ENCODE data around the gene LRFN2.

The LRFN2 gene

DNA sequence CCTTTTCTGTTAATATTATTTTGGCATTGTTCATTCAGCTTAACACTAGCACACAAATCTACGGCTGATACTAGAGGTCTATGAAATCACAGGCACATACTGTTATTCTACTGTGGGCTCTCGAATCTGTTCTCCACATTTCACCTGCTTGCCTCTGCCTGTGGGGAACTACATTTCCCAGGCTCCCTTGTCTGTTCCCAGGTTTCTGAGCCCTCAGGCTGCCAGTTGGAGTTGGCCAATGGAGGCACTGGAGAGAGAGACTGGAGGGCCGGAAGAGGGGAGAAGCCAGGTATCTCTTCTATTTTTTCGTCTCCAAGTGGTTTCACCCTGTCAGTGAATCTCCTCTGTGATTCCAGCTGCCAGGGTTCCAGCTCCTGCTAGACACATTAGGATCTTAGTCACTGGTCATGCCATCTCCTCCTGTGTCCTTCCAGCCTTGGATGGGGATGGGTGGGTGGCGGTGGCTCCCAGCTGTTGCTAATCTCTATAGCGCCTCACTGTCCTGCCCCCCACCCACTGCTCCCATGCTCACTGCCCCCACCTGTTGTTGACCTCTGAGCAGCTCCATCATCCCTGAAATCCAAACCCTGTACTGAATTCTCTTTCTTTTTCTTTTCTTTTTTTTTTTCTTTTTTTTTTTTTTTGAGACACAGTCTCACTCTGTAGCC is 188.2 kb downstream of the LRFN2 start:
- DNase-seq (ENCODE audit: low spot score) = no peak

DNA sequence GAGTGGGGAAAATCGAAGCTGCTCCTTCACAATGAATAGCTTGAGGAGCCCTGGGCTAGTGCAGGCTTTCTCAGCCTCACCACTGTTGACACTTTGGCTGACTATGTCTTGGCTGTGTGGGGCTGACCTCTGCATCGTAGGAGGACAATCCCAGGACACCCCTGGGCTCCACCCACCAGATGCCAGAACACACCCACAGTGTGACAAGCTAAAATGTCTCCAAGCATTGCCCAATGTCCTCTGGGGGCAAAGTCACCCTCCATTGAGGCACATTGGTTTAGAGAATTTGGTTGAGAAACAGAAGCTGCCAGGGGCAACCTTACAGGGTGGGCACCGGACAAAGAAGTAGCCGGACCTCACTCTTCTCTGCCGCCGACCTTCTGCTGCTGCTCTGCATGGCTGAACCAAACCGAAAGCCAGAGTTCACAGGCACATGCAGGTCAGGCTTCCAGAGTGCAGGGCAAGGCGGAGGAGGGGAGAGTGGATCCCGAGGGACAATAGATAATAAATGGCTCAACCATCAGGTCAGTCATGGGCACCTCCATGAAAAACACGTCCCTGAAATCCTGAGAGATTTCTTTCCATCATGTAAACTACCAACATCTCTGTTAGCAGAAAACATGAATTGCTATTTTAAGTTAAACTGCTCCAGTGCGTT is 189.0 kb downstream of the LRFN2 start:
- DNase-seq (ENCODE audit: low spot score) = no peak

DNA sequence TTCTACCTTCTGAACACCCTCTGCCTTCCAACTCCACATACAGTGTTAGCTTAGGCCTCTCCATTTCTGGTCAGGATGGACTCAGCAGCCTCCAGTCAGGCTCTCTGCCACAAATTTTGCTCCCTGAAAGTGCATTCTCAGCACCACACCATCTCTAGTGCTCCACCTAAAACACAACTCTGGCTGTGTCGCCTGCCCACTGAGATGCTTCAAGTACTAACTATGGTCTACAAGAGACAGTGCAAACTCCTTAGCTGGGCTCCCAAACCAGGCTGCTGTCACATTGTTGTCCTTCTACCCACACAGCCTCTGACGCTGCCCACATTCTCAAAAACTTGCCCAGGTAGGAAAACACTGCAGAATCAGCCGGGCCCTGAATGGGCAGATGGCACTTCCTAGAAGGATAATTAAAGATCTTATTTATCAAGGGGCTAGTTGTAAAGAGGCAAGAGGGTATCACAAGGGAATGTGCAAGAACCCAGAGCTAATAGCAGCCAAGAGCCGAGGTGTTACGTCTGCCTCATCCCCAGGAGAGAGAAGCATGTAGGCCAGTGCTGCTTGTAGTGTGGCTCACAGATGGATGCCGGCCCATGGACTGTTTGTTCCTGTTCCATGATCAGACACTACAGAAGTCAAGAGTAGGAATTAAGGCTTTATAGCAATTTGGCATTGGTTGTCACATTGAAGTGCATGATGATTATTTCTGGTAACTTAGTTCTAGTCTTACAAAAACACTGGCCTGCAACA is 189.7 kb downstream of the LRFN2 start:
- DNase-seq (ENCODE audit: low spot score) = no peak

DNA sequence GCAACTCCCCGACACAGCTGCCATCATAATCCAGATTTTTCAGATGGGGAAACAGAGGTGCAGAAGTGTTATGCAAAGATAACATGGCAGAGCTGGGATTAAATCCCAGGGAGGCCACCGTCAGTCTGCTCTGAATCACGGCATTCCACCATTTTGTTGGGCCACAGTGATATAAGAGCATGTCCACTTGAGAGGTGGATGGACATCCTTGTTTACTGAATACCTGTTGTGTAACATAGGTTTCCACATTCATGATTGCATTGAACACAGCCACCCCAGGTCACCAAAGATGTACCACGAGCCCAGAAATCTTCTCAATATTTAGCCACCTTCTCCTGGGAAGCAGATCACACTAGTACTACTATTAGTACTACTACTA is 191.5 kb downstream of the LRFN2 start:
- no peak for DNase-seq (ENCODE audit: low spot score)

DNA sequence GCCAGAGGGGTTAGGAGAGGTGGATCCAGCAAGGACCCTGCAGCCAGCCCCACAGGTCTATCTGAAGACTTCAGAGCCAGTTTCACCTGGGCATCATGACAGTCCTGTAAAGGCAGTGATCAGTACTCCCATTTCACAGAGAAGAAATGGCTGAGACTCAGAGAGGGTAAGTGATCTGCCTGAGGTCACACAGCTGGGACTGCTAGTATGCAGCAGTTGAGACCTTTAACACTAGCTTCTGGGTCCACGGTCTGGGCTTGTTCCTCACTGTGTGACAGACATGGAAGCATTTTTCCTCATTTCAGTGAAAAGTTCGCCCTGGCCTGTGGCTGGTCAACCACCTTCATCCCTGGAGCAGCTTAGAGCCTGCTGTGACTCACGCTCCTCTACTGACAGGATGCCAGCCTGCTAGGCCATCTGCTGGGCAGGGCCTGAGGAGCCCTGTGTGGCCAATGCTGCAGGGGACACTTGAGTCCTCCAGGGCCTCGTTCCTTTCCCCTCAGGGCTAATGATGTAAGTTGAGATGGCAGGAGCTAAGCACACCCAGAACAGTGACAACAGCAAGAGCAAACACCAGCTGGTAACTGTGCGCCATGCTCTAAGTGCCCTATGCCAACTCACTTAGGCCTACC is 192.0 kb downstream of the LRFN2 start:
- no peak for DNase-seq (ENCODE audit: low spot score)

DNA sequence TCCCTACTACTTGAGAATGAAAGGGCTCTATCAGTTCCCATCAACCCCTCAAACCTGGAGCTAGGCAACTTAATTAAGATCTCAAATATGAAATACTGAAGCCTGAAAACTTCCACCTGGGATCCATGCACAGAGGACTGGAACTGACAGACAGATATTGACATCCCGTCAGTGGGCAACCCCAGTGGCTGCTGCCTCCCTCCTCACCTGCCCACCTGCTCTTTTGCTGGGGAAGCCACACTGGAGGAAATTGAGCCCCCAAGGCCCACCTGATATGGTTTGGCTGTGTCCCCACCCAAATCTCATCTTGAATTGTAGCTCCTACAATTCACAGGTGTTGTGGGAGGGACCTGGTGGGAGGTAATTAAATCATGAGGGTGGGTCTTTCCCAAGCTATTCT is 192.8 kb downstream of the LRFN2 start:
- no peak for DNase-seq (ENCODE audit: low spot score)

DNA sequence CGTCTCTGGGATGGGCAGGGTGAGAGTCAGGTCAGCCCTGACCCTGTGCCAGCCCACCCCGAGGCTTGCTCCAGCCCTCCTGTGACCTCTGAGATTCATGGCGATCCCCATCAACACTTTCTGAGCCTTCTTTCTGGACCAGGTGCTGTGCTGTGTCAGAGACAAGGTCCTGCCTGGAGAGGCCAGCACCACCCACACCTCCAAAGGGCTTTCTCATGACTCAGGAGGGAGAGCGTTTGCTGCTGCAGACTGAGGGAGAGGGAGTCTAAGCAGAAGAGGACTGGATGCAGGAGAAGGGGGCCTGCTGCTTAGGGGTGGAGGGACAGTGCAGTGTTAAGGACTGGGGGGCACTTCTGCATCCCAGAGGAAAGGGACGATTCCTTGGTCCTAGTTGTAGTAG is 193.5 kb downstream of the LRFN2 start:
- no peak for DNase-seq (ENCODE audit: low spot score)

DNA sequence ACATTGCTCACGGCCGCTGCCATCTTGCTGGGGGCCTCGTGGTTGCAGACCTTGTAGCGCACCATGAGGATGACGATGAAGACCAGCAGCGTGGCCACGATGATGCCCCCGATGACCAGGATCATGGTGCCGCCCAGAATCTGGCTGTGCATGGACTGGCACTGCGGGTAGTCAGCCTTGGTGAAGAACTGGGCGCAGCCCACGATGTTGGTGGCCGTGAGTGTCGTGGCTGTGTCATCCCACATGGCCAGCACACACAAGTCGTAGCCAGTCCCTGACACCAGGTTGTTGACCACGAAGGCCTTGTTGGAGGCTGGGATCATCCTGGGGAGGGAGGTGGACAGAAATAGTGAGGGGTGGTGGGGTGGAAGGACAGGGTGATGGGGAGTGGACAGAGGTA is 194.6 kb downstream of the LRFN2 start:
- no peak for DNase-seq (ENCODE audit: low spot score)

DNA sequence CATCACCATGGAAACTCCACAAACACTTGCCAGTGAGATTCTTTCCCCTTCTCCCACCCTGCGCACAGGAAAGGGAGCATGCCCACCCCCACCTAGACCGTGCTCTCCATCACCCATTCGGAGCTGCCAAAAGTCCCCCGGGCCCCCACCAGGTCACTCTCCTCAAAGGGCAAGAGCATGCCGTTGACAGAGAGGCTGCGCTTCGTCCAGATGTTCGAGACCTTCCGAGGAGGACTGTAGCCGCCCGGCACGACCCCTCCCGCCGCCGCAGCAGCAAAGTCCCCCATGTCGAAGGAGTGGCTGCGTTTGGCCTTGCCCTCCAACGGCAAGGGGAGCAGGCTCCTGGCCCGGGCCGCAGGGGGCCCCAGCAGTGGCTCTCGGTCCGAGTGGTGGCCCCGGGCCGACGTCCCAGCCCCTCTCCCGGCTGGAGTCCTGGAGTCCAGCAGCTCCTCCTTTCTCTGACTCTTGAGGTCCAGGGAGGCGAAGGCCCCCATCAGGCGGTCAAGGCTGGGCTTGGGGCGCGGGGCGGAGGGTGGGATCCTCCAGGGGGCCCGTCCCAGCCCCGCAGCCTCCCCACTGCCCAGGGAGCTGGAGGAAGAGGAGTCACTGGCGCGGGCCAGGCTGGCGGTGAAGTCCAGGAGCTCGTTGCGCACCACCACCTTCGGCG is 195.2 kb downstream of the LRFN2 start:
- DNase-seq (ENCODE audit: low spot score) = no peak

DNA sequence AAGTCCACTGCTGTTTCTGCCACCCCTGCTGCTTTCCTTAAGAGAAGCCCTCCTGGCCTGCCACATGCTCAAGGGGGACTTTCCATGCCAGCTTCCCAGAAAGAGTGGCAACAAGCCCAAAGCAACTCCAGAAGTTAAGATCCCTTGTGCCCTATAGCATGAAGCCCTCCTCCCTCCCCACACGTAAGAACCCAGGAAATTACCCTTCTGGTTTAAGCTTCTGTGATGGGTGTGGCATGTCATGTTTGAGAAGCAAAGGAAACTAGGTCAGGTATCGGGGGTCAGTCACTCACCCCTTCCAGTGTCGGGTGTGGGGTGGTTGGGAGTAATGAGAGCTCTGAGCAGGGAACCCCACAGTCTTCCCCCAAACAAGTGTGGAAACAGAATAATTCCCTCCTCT is 196.1 kb downstream of the LRFN2 start:
- DNase-seq (ENCODE audit: low spot score) = no peak

DNA sequence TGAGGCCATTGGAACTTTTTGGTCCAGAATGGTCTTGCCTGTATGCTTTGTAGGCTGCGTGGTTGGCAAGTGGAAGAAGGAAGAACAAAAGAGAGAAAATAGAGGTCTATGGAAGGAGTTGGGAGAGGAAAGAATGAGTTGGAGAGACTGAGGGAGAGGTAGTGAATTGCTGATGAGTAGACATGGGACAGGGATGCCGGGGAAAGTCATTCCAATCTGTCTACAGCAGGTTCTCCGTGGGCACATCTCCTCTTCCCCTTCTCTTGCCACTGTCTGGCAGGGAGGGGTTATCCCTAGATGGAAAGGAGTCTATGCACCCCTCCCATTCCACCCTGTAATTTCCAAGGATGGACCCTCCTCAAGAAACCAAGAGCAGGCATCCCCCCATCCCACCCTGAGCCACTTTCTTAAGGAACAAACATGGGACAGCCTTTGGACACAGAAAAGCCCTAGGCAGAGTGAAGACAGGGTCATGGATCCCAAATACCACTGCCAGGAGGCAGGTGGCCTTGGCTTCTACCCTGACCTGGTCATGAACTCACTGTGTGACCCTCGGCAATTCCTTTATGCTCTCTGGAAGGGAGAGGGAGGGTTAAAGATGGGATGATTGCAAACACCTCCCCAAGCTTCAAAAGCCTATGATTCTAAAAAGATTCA is 196.9 kb downstream of the LRFN2 start:
- no peak for DNase-seq (ENCODE audit: low spot score)

DNA sequence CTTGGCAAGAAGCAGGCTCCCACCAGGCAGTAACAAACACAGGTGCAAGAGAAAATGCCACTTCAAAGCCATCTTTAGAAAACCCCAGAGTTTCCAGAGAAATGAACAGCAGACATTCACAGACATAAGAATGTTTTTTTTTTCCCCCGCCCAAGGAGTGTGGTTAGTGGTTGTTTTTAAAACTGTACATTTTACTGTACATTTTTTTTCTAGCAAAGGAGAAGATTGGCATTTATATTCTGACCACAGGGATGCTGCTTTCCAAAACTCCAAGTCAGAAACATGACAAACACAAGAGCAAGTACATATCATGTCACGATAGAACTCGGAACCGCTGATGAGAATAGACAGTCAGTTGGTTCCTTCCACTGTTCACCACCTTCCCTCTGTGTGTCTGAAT is 197.9 kb downstream of the LRFN2 start:
- DNase-seq (ENCODE audit: low spot score) = no peak

DNA sequence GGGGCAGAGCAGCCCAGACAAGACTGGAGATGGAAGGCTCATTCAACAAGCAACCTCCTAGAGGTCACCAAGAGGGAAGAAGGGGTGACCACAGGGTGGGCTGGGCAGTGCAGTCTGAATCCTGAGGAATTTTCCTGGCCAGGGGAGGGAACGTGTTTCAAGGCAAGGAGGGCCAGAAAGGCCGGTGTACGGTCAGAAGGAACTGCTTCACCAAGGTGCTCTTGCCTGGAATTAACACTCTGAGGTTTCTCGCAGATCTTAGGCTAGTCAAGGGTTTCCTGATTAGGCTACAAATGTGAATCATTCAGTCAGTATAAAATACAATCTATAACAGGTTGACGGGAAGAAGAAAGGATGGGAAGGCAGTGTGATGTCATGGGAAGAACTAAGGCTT is 199.3 kb downstream of the LRFN2 start:
- no peak for DNase-seq (ENCODE audit: low spot score)

DNA sequence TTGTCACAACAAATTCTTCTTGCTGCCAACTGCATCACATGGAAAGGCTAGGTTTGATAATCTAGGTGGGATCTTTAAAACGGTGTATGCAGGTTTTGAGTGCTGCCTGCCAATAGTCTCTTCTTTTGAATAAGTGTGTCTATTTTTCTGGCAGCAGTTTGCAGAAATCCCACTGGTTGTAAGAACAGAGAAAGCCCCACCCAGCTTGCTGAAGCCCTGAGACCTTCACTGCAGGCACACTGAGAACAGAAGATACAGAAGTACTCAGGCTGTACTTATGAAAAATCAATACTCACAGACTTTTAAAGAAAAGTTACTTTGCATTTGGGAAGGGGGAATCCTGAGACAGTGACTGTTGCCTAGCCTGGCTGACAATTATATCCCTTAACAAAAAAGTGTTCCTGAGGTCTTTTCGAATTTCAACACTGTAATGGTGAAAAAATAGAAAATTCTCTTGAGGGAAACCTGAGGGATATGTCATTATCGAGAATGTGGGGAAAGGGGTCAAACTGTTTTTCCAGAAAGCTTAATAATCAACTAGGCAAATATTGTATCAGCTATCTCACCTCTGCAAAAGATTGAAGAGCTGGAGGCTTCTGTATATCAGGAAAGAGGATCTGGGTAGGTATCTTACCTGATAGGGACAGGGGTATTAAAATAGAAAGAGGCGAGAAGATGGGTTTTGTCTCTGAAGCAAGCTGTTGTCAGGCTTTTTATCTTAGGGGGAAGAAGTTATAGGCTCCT is 199.9 kb downstream of the LRFN2 start:
- no peak for DNase-seq (ENCODE audit: low spot score)

DNA sequence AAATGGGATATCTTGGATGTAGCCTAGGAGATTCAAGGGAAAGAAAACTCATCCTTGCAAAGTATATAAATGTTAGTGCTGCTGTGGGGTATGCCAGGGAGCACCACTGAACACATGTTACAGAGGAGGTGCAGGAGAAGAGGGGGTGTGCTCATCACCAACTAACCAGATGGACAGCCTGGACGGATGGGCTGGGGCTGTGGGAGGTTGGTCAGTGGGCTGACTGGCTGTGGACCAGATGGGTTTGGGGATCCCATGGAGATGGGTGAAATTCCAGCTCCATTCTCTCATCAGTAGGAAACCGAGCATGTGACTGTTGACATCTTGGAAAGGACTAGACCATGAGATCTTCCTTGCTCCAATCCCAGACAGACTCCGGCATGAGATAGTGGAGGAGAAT is 201.0 kb downstream of the LRFN2 start:
- DNase-seq (ENCODE audit: low spot score) = no peak

DNA sequence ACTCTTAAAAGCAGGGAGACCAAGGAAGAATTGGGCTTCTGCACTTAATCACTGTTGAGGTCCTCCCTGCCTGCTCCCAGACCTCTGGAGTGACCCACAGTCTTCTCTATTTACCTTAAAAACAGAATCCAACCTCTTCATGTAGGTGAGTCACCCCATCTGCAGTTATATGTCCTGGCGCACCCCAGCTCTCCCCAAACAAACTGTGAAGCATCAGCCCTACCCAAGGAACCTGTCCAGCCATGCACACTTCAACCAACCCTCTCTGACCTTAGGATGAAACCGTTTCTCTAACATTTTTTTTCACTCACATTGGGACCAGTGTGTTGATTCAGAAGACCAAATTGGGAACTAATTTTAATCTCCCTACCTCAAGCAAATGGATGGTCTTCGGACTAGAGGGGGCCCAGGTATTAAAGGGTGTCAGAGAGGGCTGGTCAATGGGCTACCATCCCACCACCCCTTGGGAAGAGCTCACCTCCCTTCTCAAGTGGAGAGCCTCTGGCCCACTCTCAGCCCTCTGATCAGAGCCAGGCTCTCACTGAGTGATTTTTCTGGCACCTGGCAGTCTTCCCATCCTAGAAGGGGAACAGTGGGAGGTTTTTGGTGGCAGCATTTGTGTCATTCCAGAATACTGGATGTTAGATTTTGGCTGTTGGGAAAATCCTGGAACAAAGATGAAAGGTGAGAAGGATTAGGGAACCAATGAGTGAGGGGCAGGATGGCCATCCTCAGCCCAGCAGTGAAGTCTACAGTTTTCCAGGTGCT is 203.6 kb downstream of the LRFN2 start:
- DNase-seq (ENCODE audit: low spot score) = no peak

DNA sequence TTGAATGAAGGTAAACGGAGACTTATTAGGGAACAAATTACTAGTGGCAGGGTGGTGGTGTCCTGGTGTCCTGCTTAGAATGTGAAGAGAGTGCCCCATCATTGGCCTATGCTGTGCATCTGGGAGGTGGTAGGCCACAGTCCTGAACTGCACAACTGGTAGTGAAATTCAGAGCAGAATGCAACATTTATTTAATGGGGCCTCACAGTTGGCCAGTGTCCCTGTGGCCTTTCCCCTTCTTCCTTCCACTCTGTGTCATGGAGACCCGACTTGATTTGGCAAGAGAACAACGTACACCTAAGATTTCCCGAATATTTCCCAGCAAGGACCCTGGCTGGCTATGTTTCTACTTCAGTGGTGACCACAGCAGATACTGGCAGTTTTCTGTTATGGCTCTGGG is 206.9 kb downstream of the LRFN2 start:
- DNase-seq (ENCODE audit: low spot score) = no peak

DNA sequence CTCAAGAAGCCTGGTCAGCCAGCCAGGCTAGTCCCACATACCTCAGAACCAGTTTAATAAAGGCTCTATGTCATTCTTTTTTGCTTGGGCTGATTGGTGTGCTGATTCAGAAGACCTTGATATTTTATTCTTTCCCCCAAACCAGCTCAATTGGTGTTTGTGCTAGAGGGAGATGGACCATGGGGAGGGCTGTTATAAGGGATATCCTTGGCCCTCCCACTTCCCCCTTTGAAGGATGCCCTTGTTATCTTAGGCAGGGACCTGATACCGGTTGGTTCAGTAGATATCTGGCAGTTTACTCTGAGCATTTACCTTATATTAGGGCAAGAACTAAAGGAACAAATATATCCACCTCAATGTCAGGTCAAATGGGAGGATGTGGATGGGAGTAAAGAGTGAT is 207.4 kb downstream of the LRFN2 start:
- DNase-seq (ENCODE audit: low spot score) = no peak

DNA sequence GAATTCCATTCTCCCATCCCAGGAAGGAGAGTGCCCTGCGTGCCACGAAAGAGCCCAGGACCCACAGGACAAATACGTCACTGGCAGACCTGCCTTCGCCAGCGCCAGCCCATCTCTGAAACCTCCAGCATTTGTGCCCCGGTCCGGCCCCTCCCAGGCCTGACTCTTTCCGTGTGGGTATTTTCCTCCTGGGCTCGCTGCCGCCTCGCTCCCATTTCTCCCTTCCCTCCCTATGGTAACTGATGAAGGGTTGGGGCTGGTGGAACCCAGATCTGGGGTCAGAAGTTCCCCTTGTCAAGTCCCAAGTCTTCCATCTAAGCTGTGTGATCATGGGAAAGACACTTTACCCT is 208.5 kb downstream of the LRFN2 start:
- no peak for DNase-seq (ENCODE audit: low spot score)

DNA sequence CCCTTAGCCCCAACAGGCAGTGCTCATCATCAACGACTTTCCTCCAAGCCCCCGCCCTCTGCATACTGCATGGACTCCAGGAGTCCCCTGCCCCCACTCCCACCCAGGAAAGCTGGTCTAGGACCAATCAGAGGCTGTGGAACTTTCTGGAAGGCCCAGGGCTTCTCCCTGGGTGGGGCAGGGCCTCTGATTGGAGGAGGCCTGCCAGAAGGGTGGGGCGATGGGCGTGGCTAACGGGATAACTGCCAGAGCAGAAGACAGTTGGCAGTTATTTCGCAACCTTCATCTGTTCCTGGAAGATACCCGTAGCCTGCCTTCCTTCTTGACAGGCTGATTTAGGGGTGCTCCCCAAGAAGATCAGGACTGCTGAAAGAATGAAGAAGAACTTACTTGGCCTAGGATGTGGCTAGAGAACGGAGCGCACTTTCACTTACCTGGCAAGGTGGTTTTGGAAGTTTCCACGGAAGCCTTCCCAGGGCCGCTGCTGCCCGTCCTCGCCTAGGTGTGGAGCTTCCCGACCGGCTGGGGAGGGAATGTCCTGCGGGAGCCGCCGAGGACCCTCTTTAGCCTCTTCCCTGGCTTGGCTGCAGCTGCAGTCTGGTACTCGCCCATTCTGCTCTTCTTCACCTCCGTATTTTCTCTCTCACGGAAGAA is 209.0 kb downstream of the LRFN2 start:
- DNase-seq (ENCODE audit: low spot score) = no peak

Data from SW480 (cell line).